GM12878 (cell line): ENCODE measurements around the gene RAD51B.

Source experiments
- CREM ChIP-seq: IDR thresholded peaks from 2 replicates; pipeline ENCODE4 v1.6.1; 2014; ENCODE audit warnings: antibody characterized with exemption, low read depth
- EZH2 ChIP-seq: IDR thresholded peaks from 2 replicates; pipeline ENCODE4 v1.6.1; 2012; ENCODE audit warnings: low read depth, mild to moderate bottlenecking, control low read depth, inconsistent platforms, low read length, borderline replicate concordance; ENCODE audit not compliant: control insufficient read depth
- TF ChIP-seq, protein P1 (sequence below), 3 experiments: IDR thresholded peaks in 2 of 3; conservative IDR thresholded peaks in 1 of 3; 2 replicates each; pipeline ENCODE4 v1.5.1; 2011; ENCODE audit warnings: low read depth in 3 of 3, low read length in 3 of 3, mild to moderate bottlenecking in 3 of 3, control low read depth in 2 of 3, moderate library complexity in 2 of 3, inconsistent platforms in 1 of 3, mixed read lengths in 1 of 3; ENCODE audit not compliant: control insufficient read depth in 2 of 3, insufficient read depth in 1 of 3; ENCODE audit errors: extremely low read depth in 1 of 3

DNA sequence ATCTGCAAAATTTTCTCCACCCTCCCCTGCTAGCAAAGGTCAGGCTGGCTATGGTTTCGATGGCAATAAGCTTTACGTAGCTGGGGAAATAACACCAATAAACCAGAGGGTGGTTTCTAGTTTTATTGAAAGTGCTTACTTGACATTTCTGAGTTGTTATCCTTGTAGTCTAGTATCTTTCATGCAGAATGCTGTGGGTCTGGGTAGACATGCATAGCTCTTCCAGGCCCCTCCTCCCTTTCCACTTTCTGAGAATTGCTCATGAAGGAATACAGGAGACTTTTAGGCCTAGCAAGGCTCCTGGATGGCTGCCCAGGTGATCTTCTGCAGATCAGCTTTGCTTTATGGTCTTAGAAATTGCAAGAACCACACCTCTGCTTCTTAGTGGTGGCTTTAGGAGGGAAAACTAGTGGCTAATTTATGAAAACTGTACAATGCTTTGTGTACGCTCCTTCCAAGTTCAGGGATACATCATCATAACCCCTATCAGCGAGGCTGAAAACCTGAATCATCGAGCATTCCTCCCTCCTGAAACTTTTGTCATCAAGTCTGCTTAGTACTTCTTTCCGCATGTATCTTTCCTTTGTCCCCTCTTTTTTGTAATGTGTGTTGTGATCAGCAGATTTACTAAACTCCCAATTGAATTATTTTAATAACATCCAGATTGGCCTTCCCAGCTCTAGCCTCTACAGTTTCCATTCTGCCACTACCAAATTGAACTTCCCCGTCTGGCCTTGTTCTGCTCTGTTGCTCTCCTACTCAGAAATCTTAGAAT is 473.0 kb downstream of the RAD51B start:
- TF ChIP-seq EZH2 (no peak), CREM (no peak)
- TF ChIP-seq, protein P1, sequence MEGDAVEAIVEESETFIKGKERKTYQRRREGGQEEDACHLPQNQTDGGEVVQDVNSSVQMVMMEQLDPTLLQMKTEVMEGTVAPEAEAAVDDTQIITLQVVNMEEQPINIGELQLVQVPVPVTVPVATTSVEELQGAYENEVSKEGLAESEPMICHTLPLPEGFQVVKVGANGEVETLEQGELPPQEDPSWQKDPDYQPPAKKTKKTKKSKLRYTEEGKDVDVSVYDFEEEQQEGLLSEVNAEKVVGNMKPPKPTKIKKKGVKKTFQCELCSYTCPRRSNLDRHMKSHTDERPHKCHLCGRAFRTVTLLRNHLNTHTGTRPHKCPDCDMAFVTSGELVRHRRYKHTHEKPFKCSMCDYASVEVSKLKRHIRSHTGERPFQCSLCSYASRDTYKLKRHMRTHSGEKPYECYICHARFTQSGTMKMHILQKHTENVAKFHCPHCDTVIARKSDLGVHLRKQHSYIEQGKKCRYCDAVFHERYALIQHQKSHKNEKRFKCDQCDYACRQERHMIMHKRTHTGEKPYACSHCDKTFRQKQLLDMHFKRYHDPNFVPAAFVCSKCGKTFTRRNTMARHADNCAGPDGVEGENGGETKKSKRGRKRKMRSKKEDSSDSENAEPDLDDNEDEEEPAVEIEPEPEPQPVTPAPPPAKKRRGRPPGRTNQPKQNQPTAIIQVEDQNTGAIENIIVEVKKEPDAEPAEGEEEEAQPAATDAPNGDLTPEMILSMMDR (IDR thresholded peaks at IDR 0.05 in 2 of 3, conservative IDR thresholded peaks at IDR 0.05 in 1 of 3; ENCODE audit: control insufficient read depth in 2 of 3, extremely low read depth in 1 of 3, insufficient read depth in 1 of 3, low read depth in 3 of 3, low read length in 3 of 3), result no peak
